ENCODE measurements around the gene PDSS2. TPM values are rescaled to one million over a fixed set of nuclear protein-coding genes. Genes with fewer than 3 reads are reported as not detected.

PDSS2 gene
- total RNA-seq, 1 experiment from 2014 or later, result 12.1 TPM

DNA sequence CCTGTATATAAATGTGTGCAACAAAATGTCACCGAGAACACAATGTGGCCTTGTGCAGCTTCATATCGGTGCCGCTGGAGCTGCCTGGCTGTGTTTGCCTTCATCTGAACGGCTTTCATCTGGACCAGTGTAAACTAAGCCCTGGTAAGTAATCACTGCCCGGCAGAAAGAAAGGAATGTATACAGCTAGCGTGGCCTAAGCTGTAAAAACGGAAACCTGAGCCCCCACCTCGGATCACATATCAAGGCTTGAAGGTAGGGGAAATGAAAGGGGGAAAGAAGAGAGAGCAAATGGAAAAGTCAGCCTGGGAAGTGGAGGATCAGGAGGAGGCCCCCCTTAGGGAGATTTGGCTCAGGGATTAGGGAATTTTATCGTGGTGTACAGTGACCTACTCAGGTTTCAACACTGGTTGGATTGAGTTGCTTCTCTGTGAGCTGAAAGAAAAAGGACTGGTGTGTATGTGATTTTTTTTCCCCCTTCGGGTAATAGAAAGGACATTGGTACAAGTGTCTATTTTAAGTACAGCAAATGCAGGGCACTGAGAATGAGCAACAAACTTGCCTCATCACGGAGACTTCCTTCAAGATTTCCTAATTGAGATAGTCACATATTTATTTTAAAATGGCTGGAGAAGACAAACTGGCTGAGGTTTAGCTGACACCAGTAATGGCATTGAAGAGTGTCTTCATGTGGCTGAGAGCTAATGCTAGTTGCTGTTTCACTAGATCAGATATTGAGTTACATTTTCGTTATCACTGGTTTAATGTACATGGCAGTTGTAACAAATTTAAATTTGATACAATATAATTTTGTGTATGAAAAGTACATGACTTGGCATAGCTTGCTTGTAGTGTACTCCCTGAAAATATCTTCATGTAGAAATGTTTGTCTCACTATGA is 34.0 kb upstream of the PDSS2 start:
- Histone ChIP-seq H2BK15ac (ENCODE audit: low read depth, low read length) (no peak overlapping the region), H3K27me3 (ENCODE audit: insufficient read depth, low read length) (peaks cover 8% of the 10 kb centered on the region), H3K27ac (ENCODE audit: insufficient read length, low read depth, low read length) (no peak overlapping the region), H3K14ac (ENCODE audit: insufficient read depth, low read length) (no peak overlapping the region), H2AFZ (ENCODE audit: low read length) (no peak overlapping the region), H4K8ac (replicated peaks; ENCODE audit: insufficient read length, low read depth, low read length) (no peak overlapping the region), H2BK20ac (ENCODE audit: low read depth, low read length, poor library complexity, severe bottlenecking) (no peak overlapping the region), H3T11ph (ENCODE audit: low read length) (no peak overlapping the region), H4K20me1 (ENCODE audit: control insufficient read depth, insufficient read depth, insufficient read length) (no peaks in the 10 kb centered on the region), H3K18ac (ENCODE audit: insufficient read length, low read depth, low read length) (no peak overlapping the region), H2BK12ac (ENCODE audit: insufficient read length, low read depth, low read length) (no peak overlapping the region), H3K9ac (ENCODE audit: extremely low read depth, insufficient read length, low read length) (no peak overlapping the region), H3K79me1 (ENCODE audit: insufficient read depth, low read depth, low read length, poor library complexity, severe bottlenecking) (no peaks in the 10 kb centered on the region), H3K4me1 (ENCODE audit: insufficient read depth, low read length) (peaks cover 8% of the 10 kb centered on the region), H3K23me2 (ENCODE audit: insufficient read length, low read depth, low read length, poor library complexity, severe bottlenecking) (peaks cover 29% of the 10 kb centered on the region), H3K4ac (ENCODE audit: low read depth, low read length) (no peak overlapping the region), H3K79me2 (ENCODE audit: insufficient read depth, low read length) (no peaks in the 10 kb centered on the region), H3K23ac (ENCODE audit: insufficient read length, low read depth, low read length) (no peak overlapping the region), H4K5ac (ENCODE audit: insufficient read length, low read depth, low read length) (no peak overlapping the region), H3K56ac (ENCODE audit: insufficient read length, low read depth, low read length) (no peak overlapping the region), H3K9me3 (ENCODE audit: control insufficient read depth, low read depth, low read length) (no peaks in the 10 kb centered on the region), H4K91ac (ENCODE audit: insufficient read length, low read depth, low read length) (no peak overlapping the region), H2AK5ac (ENCODE audit: insufficient read length, low read length) (no peak overlapping the region), H2BK120ac (ENCODE audit: low read depth, low read length, poor library complexity, severe bottlenecking) (no peak overlapping the region), H2BK5ac (ENCODE audit: insufficient read length, low read length) (no peak overlapping the region), H3K4me2 (ENCODE audit: insufficient read depth, insufficient read length, low read length) (no peak overlapping the region)
- TF ChIP-seq, protein P1, sequence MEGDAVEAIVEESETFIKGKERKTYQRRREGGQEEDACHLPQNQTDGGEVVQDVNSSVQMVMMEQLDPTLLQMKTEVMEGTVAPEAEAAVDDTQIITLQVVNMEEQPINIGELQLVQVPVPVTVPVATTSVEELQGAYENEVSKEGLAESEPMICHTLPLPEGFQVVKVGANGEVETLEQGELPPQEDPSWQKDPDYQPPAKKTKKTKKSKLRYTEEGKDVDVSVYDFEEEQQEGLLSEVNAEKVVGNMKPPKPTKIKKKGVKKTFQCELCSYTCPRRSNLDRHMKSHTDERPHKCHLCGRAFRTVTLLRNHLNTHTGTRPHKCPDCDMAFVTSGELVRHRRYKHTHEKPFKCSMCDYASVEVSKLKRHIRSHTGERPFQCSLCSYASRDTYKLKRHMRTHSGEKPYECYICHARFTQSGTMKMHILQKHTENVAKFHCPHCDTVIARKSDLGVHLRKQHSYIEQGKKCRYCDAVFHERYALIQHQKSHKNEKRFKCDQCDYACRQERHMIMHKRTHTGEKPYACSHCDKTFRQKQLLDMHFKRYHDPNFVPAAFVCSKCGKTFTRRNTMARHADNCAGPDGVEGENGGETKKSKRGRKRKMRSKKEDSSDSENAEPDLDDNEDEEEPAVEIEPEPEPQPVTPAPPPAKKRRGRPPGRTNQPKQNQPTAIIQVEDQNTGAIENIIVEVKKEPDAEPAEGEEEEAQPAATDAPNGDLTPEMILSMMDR (conservative IDR thresholded peaks at IDR 0.05), result no peak
- no CpG with 5 or more reads among the region's 12 CpGs for WGBS (ENCODE audit: extremely low coverage, insufficient read length, low lambda C conversion rate)
- Mint-ChIP-seq H3K27ac (no peak overlapping the region), H3K27me3 (ENCODE audit: low read depth) (peaks cover 11% of the 10 kb centered on the region), H3K4me3 (no peak overlapping the region), H3K4me1 (peaks cover 7 to 16% of the 10 kb centered on the region in 2 experiments), H3K9me3 (no peaks in the 10 kb centered on the region; a peak in 1 of 5 replicates), H3K36me3 (ENCODE audit: insufficient read depth in 1 of 3, low read depth in 3 of 3) (no peaks in the 10 kb centered on the region)
- DNase-seq, result no peak
